T-cell (primary cell): ENCODE measurements around the gene MAP2K1. TPM values are rescaled to one million over a fixed set of nuclear protein-coding genes. Genes with fewer than 3 reads are reported as not detected.

ENCODE experiments used
- total RNA-seq, 35 experiments: library from RNA in 6 of 35; stranded (reverse) in 6 of 35; fragments of 120-200 nt in 1 of 35; gene quantifications; one replicate each; pipeline versions ENCODE4 v1.2.1 to v1.2.4 and lab custom pipeline; 2013 to 2026

Gene MAP2K1
- total RNA-seq, 5 donors from 2014 or later (not counting 1 experiment from before 2014, with no cell fraction given), result 38.7 to 62.8 (median 49.4) TPM

Other genes starting within 250 kb of the MAP2K1 start
- gene MEGF11, start 133.2 kb upstream of the MAP2K1 start, total RNA-seq, result under 1 TPM in 1 of 5 donors, not detected in 4; 0.20 TPM
- 10 to 100 TPM; 29.9 to 36.9 (median 30.2) TPM for gene DIS3L, start 93.3 kb upstream of the MAP2K1 start, total RNA-seq
- 1 to 10 TPM; 3.6 to 8.4 (median 6.6) TPM for gene TIPIN, start 30.2 kb upstream of the MAP2K1 start, total RNA-seq
- 10 to 100 TPM; 23.4 to 37.5 (median 34.0) TPM for gene SNAPC5, start 110.8 kb downstream of the MAP2K1 start, total RNA-seq
- 1,000 to 10,000 TPM; 3,314 to 3,887 (median 3,346) TPM for gene RPL4, start 117.9 kb downstream of the MAP2K1 start, total RNA-seq
- 1 to 10 TPM; 4.9 to 9.2 (median 6.2) TPM for gene ZWILCH, start 118.4 kb downstream of the MAP2K1 start, total RNA-seq
- not detected for gene LCTL, start 179.1 kb downstream of the MAP2K1 start, total RNA-seq